Activated effector memory CD4-positive, alpha-beta T cell treated with anti-CD3 and anti-CD28 coated beads, Interleukin-2, amount 50 U/mL, for 16 hours (primary cell): ENCODE measurements around the gene IRX2.

Experiments used
- DNase-seq: peaks from one replicate; pipeline ENCODE4 v3.0.0-alpha.2; 2020

IRX2 gene

GRCh38 chr5:2711446-2712425 is 39.7 kb downstream of the IRX2 start:
- no peak for DNase-seq

- no peak for DNase-seq
Observed at GRCh38 chr5:2710910-2711309, 40.6 kb downstream of the IRX2 start.

- DNase-seq = no peak
Observed at GRCh38 chr5:2709976-2710689, 41.3 kb downstream of the IRX2 start.

- DNase-seq = no peak
Observed at GRCh38 chr5:2708751-2709150, 42.7 kb downstream of the IRX2 start.

GRCh38 chr5:2708132-2708531 is 43.3 kb downstream of the IRX2 start:
- DNase-seq = no peak

- no peak for DNase-seq
Observed at GRCh38 chr5:2705861-2706260, 45.6 kb downstream of the IRX2 start.

GRCh38 chr5:2704806-2705645 is 46.5 kb downstream of the IRX2 start:
- DNase-seq = no peak

GRCh38 chr5:2704111-2704510 is 47.4 kb downstream of the IRX2 start:
- DNase-seq = no peak

GRCh38 chr5:2703615-2704014 is 47.9 kb downstream of the IRX2 start:
- no peak for DNase-seq

GRCh38 chr5:2703041-2703440 is 48.4 kb downstream of the IRX2 start:
- no peak for DNase-seq

GRCh38 chr5:2702096-2702879 is 49.2 kb downstream of the IRX2 start:
- no peak for DNase-seq

- DNase-seq = no peak
Observed at GRCh38 chr5:2701592-2701991, 49.9 kb downstream of the IRX2 start.

GRCh38 chr5:2700876-2701275 is 50.6 kb downstream of the IRX2 start:
- DNase-seq = no peak

GRCh38 chr5:2699686-2700085 is 51.8 kb downstream of the IRX2 start:
- DNase-seq = no peak

GRCh38 chr5:2699231-2699630 is 52.2 kb downstream of the IRX2 start:
- DNase-seq = no peak

- DNase-seq = no peak
Observed at GRCh38 chr5:2698581-2698980, 52.9 kb downstream of the IRX2 start.

GRCh38 chr5:2697446-2698200 is 53.9 kb downstream of the IRX2 start:
- DNase-seq = no peak

GRCh38 chr5:2697041-2697440 is 54.4 kb downstream of the IRX2 start:
- DNase-seq = no peak
